ENCODE data around the gene ATXN7L2. TPM values are rescaled to one million over a fixed set of nuclear protein-coding genes. Genes with fewer than 3 reads are reported as not detected.

ATXN7L2 gene, protein sequence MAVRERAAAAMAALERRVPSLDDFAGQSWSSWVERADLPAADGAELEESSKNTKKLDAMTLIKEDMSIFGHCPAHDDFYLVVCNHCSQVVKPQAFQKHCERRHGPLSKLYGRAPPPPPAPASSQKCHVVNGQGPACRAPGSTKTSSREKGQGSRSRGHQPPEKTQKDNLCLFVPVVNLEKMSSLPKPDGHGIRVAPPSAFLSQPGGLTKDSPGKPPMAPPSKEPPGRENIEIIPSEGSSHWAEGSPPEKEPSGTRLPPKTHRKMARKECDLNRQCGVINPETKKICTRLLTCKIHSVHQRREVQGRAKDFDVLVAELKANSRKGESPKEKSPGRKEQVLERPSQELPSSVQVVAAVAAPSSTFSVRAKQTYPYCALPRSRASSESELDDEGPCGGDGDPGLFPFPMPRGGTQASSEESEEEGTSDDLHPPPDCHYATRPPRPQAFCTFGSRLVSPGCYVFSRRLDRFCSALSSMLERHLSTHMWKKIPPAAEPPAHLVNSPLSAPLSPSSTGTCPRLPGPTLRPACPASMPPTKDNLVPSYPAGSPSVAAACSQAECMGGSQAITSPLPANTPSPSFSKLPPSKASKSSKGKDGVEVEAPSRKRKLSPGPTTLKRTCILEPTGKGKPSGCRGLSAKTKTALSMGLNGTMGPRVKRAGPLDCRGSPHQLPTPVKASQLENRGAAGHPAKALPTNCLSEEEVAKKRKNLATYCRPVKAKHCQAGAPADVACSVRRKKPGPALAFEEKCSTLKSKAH
- 1 to 10 TPM; 2.2 to 3.3 (median 2.7) TPM for total RNA-seq

DNA sequence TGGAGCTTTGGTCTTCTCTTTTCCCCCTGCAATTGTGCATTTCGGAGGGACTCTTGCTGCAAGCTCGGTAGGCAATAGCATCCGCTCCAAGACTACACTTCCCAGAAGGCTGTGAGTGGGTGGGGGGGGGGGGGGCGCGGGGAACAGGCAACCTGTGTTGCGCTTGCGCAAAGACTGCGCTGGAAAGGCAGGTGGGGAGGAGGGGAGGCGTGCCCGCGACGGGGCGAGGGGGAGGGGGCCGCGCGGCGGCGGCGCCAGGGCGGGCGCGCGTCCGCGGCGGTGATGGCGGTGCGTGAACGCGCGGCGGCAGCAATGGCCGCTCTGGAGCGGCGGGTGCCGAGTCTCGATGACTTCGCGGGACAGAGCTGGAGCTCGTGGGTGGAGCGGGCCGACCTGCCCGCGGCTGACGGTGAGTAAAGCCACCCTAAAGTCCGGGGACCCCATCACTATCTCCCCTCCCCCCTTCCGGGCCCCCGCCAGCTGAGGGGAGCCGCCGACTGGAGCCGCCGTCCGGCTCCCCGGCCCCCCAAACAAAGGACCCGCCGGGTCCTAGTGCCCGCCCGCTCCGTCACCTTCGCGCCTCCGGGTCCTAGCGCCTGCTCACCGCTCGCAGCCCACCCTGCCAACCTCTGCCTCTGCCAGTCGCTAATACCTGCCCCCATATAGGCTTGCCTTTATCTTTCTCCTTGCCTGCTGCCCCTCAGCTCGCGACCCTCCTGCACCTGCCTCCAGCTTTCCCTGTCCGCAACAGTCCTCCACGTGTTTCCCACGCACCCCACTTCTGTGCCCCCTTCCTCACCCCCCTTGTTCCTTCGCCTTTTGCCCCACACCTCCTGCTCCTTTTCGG lies at the start of gene ATXN7L2:
Gene ATXN7L2, plus strand, starts transcription at position 234 of the 847 bp plus-strand sequence. Its CDS starts 49 bp downstream, at position 283.
- intact Hi-C loops (cut with DNase I): loop anchor here (5.0 kb wide), 1 partner anchor 57 kb away; the partner anchor contains the start of gene PSMA5
- peak within 1 kb of the TSS; percentile 76 to 94 (median 82) for H3K4me3 ChIP-seq
- H3K27me3 ChIP-seq: no peaks in the 10 kb centered on the region
- H3K9me3 ChIP-seq: no peaks in the 10 kb centered on the region
- TF ChIP-seq POLR2A (IDR thresholded peaks at IDR 0.05; ENCODE audit: low read depth) (peak; percentile 9), POLR2AphosphoS5 (IDR thresholded peaks at IDR 0.05) (peak; percentile 60 to 67)
- TF ChIP-seq, protein P1, sequence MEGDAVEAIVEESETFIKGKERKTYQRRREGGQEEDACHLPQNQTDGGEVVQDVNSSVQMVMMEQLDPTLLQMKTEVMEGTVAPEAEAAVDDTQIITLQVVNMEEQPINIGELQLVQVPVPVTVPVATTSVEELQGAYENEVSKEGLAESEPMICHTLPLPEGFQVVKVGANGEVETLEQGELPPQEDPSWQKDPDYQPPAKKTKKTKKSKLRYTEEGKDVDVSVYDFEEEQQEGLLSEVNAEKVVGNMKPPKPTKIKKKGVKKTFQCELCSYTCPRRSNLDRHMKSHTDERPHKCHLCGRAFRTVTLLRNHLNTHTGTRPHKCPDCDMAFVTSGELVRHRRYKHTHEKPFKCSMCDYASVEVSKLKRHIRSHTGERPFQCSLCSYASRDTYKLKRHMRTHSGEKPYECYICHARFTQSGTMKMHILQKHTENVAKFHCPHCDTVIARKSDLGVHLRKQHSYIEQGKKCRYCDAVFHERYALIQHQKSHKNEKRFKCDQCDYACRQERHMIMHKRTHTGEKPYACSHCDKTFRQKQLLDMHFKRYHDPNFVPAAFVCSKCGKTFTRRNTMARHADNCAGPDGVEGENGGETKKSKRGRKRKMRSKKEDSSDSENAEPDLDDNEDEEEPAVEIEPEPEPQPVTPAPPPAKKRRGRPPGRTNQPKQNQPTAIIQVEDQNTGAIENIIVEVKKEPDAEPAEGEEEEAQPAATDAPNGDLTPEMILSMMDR (IDR thresholded peaks at IDR 0.05): no peak
- H3K4me1 ChIP-seq: peaks cover 16 to 25% (median 24%) of the 10 kb centered on the region in 4 donors
- H3K27ac ChIP-seq (replicated peaks in 1 of 4): peak within 1 kb of the TSS; percentile 87 to 97 (median 96)
- under 1% methylated on average over 34 of the region's 73 CpGs for WGBS
- peaks cover 0 to 37% (median 35%) of the 10 kb centered on the region in 4 donors for H3K36me3 ChIP-seq
- DNase-seq (ENCODE audit: extremely low spot score): peak; percentile 98

DNA sequence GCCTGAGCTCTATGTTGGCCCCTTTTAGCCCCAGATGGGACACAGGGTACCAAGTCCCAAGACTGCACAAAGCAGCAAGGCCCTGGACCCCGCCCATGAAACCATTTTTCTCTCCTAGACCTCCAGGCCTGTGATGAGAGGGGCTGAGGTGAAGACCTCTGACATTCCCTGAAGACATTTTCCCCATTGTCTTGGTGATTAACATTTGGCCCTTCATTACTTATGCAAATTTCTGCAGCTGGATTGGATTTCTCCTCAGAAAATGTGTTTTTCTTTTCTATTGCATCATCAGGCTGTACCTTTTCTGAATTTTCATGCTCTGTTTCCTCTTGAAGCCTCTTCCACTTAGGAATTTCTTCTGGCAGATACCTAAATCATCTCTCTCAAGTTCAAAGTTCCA lies 49.2 kb upstream of the ATXN7L2 start:
- DNase-seq (ENCODE audit: extremely low spot score): no peak
- H3K27me3 ChIP-seq: no peaks in the 10 kb centered on the region
- TF ChIP-seq, protein P1 (IDR thresholded peaks at IDR 0.05): no peak
- no peak for TF ChIP-seq POLR2AphosphoS5 (IDR thresholded peaks at IDR 0.05)
- no peak for TF ChIP-seq POLR2A (IDR thresholded peaks at IDR 0.05; ENCODE audit: low read depth)
- TF ChIP-seq EP300 (IDR thresholded peaks at IDR 0.05): no peak
- H3K27ac ChIP-seq (replicated peaks in 1 of 4): no peak overlapping the region
- no peaks in the 10 kb centered on the region for H3K36me3 ChIP-seq
- no peak overlapping the region for H3K4me3 ChIP-seq
- peaks cover 0 to 13% (median 4%) of the 10 kb centered on the region in 4 donors for H3K4me1 ChIP-seq
- no peaks in the 10 kb centered on the region for H3K9me3 ChIP-seq
- intact Hi-C loops (cut with DNase I): no loop called here
- 88% methylated on average over 1 of the region's 1 CpG for WGBS

DNA sequence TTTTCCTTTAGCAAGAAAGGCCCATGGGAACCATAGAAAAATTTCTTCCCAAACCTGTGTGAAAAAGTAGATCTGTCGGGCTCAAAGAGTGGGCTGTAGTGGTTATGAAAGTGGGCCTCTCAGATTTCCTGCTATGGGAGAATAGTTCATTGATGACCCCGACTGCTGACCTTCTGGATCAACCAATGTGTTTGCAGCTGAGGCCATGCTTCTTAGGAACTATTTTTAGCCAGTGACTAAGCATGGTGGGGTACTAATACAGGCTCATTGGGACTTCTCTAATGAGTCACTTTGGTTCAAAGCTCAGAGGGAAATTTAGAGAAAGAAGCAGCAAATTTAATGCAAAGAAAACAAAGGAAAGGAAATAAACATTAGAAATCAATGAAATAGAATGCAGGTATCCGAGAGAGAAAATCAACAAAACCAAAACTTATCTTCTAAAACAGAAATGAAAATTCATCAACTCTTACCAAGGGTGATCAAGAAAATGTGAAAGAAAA lies 44.9 kb upstream of the ATXN7L2 start:
- Histone ChIP-seq H3K27ac (replicated peaks in 1 of 4) (no peak overlapping the region), H3K36me3 (no peaks in the 10 kb centered on the region), H3K27me3 (peaks cover 0 to 16% (median 3%) of the 10 kb centered on the region in 4 donors), H3K4me1 (peaks cover 0 to 4% (median 0%) of the 10 kb centered on the region in 4 donors), H3K4me3 (no peak overlapping the region), H3K9me3 (no peaks in the 10 kb centered on the region)
- WGBS: 72% methylated on average over 3 of the region's 3 CpGs
- intact Hi-C loops (cut with DNase I): no loop called here
- TF ChIP-seq POLR2AphosphoS5 (IDR thresholded peaks at IDR 0.05) (no peak), EP300 (IDR thresholded peaks at IDR 0.05) (no peak), POLR2A (IDR thresholded peaks at IDR 0.05; ENCODE audit: low read depth) (no peak)
- TF ChIP-seq, protein P1 (IDR thresholded peaks at IDR 0.05): no peak
- no peak for DNase-seq (ENCODE audit: extremely low spot score)

DNA sequence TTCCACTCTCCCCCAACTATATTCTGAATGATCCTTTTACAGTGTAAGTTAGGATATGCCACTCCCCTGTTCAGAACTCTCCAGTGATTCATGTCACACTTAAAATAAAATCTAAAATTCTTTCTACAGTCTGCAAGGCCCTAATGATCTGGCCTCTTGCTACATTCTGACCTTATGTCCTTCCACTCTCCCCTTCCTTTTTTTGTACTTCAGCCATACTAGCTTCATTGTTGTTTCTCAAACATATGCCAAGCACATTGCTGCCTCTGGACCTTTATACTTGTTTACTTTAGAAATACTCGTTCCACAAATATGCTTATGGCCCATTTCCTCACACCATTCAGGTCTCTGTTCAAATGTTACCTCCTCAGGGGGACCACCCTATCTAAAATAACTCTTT lies 42.6 kb upstream of the ATXN7L2 start:
- Histone ChIP-seq H3K4me3 (no peak overlapping the region), H3K27ac (replicated peaks in 1 of 4) (no peak overlapping the region), H3K4me1 (peaks cover 0 to 4% (median 0%) of the 10 kb centered on the region in 4 donors), H3K27me3 (peaks cover 0 to 24% (median 3%) of the 10 kb centered on the region in 4 donors), H3K36me3 (no peaks in the 10 kb centered on the region), H3K9me3 (no peaks in the 10 kb centered on the region)
- DNase-seq (ENCODE audit: extremely low spot score): no peak
- TF ChIP-seq, protein P1 (IDR thresholded peaks at IDR 0.05): no peak
- TF ChIP-seq POLR2AphosphoS5 (IDR thresholded peaks at IDR 0.05): no peak
- no peak for TF ChIP-seq EP300 (IDR thresholded peaks at IDR 0.05)
- TF ChIP-seq POLR2A (IDR thresholded peaks at IDR 0.05; ENCODE audit: low read depth): no peak
- intact Hi-C loops (cut with DNase I): no loop called here
- WGBS: 33% methylated on average over 1 of the region's 1 CpG

Data from esophagus muscularis mucosa (tissue), 4 donors.